GM12801 (cell line): Measurements from ENCODE around the gene SAC3D1.

ENCODE experiments used
- CTCF ChIP-seq: IDR thresholded peaks from one replicate; pipeline ENCODE4 v1.5.1; 2011; ENCODE audit warnings: control low read depth; ENCODE audit not compliant: insufficient read length; ENCODE audit errors: extremely low read depth

SAC3D1 gene

GRCh38 chr11:65016705-65017104 lies 24.3 kb upstream of the SAC3D1 start:
- no peak for TF ChIP-seq CTCF

GRCh38 chr11:65017937-65018336 lies 23.1 kb upstream of the SAC3D1 start:
- TF ChIP-seq CTCF, result no peak

GRCh38 chr11:65019824-65020223 lies 21.2 kb upstream of the SAC3D1 start:
- no peak for TF ChIP-seq CTCF

- no peak for TF ChIP-seq CTCF
Measured at GRCh38 chr11:65021003-65021402, 20.0 kb upstream of the SAC3D1 start.

- no peak for TF ChIP-seq CTCF
Measured at GRCh38 chr11:65021509-65021908, 19.5 kb upstream of the SAC3D1 start.

- TF ChIP-seq CTCF, result no peak
Measured at GRCh38 chr11:65026810-65027209, 14.2 kb upstream of the SAC3D1 start.

GRCh38 chr11:65027213-65028067 lies 13.6 kb upstream of the SAC3D1 start, which contains the start of gene SNX15:
SNX15 (plus strand) TSS chr11:65027439; CDS start chr11:65027538, 99 bp downstream.
- TF ChIP-seq CTCF, result no peak
